GM19351 (cell line): ENCODE measurements around the gene PAXX.

Experiments used
- ATAC-seq: cut with Tn5 transposase; IDR thresholded peaks from one replicate; pipeline ENCODE4 v1.9.1; 2021; ENCODE audit warnings: mild to moderate bottlenecking, moderate library complexity; ENCODE audit not compliant: unreplicated experiment

PAXX gene

GRCh38 chr9:137016436-137016835 lies 24.2 kb downstream of the PAXX start:
- ATAC-seq: no peak

GRCh38 chr9:137017071-137017470 lies 24.8 kb downstream of the PAXX start:
- ATAC-seq: no peak

- no peak for ATAC-seq
These were observed 25.7 kb downstream of the PAXX start for GRCh38 chr9:137017791-137018497.

DNA sequence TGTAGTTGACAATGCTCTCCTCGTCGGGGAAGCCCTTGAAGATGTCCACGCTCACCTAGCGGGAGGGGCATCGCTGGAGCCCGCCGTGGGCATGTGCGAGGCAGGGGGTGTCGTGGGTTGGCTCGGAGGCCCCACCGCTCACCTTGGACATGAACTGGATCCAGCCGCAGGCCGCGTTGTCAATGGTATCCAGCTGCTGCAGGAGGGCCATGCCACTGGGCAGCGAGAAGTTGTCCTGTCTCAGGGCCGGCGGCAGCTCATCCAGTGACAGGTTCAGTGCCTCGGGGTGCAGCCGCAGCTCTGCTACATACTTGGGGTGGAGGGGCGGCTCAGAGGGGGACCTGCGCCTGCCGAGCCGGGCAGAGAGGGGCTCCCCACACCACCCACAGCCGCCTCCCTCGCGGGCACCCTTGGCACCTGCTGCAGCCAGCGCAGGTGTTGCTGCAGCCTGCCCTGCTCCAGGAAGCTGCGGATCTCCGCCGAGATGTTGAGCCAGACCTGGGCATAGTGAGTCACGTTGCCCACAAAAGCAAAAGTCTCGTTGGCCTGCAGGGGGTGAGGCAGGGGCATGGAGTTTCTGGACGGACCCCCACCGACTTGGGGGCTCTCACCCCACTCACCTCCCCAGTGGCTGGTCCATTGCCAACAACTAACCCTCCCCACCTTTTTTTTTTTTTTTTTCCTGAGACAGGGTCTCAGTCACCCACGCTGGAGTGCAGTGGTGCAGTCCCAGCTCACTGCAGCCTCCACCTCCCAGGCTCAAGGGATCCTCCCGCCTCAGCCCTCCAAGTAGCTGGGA lies 26.7 kb downstream of the PAXX start:
- no peak for ATAC-seq

- no peak for ATAC-seq
These were observed 27.9 kb downstream of the PAXX start for GRCh38 chr9:137019891-137020683.

GRCh38 chr9:137020771-137021567 lies 28.7 kb downstream of the PAXX start:
- ATAC-seq: no peak

- no peak for ATAC-seq
These were observed 29.4 kb downstream of the PAXX start for GRCh38 chr9:137021568-137021978.

- no peak for ATAC-seq
These were observed 29.9 kb downstream of the PAXX start for GRCh38 chr9:137021979-137022661.

GRCh38 chr9:137022662-137023008 lies 30.4 kb downstream of the PAXX start:
- no peak for ATAC-seq

DNA sequence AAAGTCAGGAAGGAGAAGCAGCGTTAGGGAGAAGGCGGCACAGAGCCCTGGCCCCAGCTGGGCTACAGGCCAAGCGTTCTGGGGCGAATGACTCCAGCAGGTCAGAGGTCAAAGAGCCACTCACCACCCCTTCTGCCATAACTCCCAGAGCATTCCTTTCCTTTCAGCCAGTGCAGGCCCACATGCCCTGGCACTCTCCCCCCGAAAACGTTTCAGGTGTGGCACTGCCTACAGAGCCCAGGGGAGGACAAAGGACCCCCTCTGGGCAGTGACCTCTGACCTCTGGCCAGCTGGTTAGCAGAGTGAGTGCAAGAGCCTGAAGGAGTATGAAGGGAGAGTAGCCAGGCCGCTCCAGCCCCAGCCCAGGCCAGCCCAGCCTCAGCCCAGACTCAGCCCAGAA lies 30.9 kb downstream of the PAXX start:
- ATAC-seq: no peak

GRCh38 chr9:137023583-137023991 lies 31.4 kb downstream of the PAXX start:
- ATAC-seq: no peak

- ATAC-seq: no peak
These were observed 33.3 kb downstream of the PAXX start for GRCh38 chr9:137025517-137025966.

- no peak for ATAC-seq
These were observed 34.2 kb downstream of the PAXX start for GRCh38 chr9:137026384-137026783.

DNA sequence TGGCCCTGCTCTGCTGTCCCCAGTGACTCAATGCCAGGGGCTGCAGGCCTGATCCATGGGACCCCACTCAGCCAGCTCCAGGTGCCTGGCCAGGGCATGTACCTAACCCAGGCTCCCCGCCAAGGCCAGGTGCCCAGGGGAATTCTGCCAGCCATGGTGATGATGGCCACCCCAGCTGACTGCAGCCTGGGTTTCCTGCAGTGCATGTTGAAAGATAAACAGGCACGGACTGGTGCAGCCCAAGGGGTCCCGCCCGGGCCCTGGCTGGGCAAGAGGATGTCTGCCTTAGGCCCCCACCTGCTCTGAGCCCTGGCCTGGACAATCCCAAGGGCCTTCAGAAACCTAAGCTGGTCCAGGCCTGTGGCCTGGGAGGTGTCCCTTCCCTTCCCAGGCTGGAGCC lies 34.6 kb downstream of the PAXX start:
- no peak for ATAC-seq

GRCh38 chr9:137027369-137028262 lies 35.4 kb downstream of the PAXX start, which contains the start of gene ABCA2:
TSS of gene ABCA2 (minus strand) at chr9:137028237. CDS start at chr9:137028140, 97 bp downstream.
- no peak for ATAC-seq

- no peak for ATAC-seq
These were observed 36.2 kb downstream of the PAXX start for GRCh38 chr9:137028263-137029057.

DNA sequence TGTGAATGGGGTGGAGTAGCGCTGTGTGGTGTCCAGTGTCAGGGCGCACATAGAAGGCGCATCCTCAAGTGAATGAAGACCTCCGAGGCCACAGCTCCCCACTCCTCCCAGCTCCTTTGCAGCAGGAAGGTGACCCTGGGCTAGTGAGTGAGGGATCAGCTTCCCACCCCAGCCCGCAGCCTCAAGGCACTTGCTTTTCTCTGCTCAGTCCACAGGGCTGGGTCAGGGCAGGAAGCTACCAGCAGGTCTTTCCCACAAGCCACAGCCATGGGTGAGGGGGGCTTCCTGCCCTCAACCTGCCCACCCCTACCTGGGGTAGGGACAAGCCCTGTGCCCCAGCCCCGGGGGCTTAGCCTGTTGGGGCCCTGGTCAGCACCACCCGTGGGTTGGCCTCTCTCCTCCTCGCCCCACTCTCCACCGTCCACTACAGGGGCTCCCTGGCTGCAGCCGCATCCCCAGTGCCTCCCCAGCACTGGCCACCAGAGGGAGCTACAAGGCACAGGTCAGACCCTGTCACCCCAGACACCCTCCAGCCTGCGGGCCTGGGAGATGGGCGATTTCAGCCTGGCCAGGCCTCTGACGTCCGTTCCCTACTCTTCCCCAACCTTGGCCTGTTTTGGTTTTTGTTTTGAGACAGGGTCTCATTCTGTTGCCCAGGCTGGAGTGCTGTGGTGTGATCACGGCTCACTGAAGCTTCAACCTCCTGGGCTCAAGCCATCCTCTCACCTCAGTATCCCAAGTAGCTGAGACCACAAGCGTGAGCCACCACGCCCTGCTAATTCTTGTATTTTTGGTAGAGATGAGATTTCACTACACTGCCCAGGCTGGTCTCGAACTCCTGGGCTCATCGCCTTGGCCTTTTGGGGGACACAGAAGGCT lies 37.1 kb downstream of the PAXX start:
- peak; percentile 42 for ATAC-seq
